Activated B cell treated with CpG ODN at 0.5 μM for 24 hours (primary cell): ENCODE data around the gene MAP3K2. TPM values are rescaled to one million over a fixed set of nuclear protein-coding genes. Genes with fewer than 3 reads are reported as not detected.

ENCODE experiments used
- ATAC-seq: fragments of 200-7000 bp; cut with Tn5 transposase; one replicate; pipeline ENCODE4 v1.10.0; 2021; ENCODE audit warnings: low read depth, mild to moderate bottlenecking, moderate library complexity
- CTCF ChIA-PET: fragments of 350-600 bp; sonication (Branson Sonifier 250); formaldehyde crosslinking; loops from one replicate; lab custom pipeline; 2021; ENCODE audit warnings: antibody characterized with exemption; lab: Charles Lee
- POLR2A ChIA-PET: fragments of 350-600 bp; sonication (Branson Sonifier 250); formaldehyde crosslinking; loops from one replicate; lab custom pipeline; 2021; ENCODE audit warnings: antibody characterized with exemption; lab: Charles Lee
- DNase-seq: peaks from one replicate; pipeline ENCODE4 v3.0.0; 2022
- H3K27ac Mint-ChIP-seq: one replicate; pipeline ENCODE4 v1.8.0; 2020; ENCODE audit warnings: mixed read lengths
- H3K27me3 Mint-ChIP-seq: one replicate; pipeline ENCODE4 v1.8.0; 2021; ENCODE audit warnings: mixed read lengths
- H3K36me3 Mint-ChIP-seq: one replicate; pipeline ENCODE4 v1.8.0; 2021; ENCODE audit warnings: low read depth, mixed read lengths
- H3K4me1 Mint-ChIP-seq: one replicate; pipeline ENCODE4 v1.8.0; 2021; ENCODE audit warnings: mixed read lengths
- H3K4me3 Mint-ChIP-seq: one replicate; pipeline ENCODE4 v1.8.0; 2020; ENCODE audit warnings: mild to moderate bottlenecking, mixed read lengths
- H3K9me3 Mint-ChIP-seq: one replicate; pipeline ENCODE4 v1.8.0; 2020; ENCODE audit warnings: mixed read lengths
- CTCF ChIP-seq: fragments of 200-600 bp; IDR thresholded peaks from one replicate; pipeline ENCODE4 v1.8.0; 2022; ENCODE audit warnings: antibody characterized with exemption, mild to moderate bottlenecking
- intact Hi-C: fragments of 100-400 bp; cut with micrococcal nuclease; formaldehyde crosslinking; loops from one replicate; pipeline ENCODE4 v1.15.1; 2024
- total RNA-seq: library from RNA; stranded (reverse); gene quantifications from 2 replicates; pipeline ENCODE4 v1.2.3, GENCODE V29; 2022

MAP3K2 gene
- total RNA-seq, 1 donor from 2014 or later: 77.7 TPM

GRCh38 chr2:127347734-127348392, 39.9 kb downstream of the MAP3K2 start:
- intact Hi-C loops: no loop called here
- H3K27ac Mint-ChIP-seq: no peak overlapping the region
- POLR2A ChIA-PET: no interaction called here
- peaks cover 14% of the 10 kb centered on the region for H3K36me3 Mint-ChIP-seq
- peaks cover 4% of the 10 kb centered on the region for H3K9me3 Mint-ChIP-seq
- H3K27me3 Mint-ChIP-seq: no peaks in the 10 kb centered on the region
- TF ChIP-seq CTCF: no peak
- H3K4me1 Mint-ChIP-seq: peaks cover 79% of the 10 kb centered on the region
- DNase-seq (no peak), ATAC-seq (no peak)
- H3K4me3 Mint-ChIP-seq: peak overlapping the region; percentile 19
- CTCF ChIA-PET: no interaction called here

- intact Hi-C loops: no loop called here
- Mint-ChIP-seq H3K27ac (no peak overlapping the region), H3K4me3 (no peak overlapping the region), H3K9me3 (peaks cover 4% of the 10 kb centered on the region), H3K36me3 (peaks cover 20% of the 10 kb centered on the region), H3K27me3 (no peaks in the 10 kb centered on the region), H3K4me1 (peaks cover 82% of the 10 kb centered on the region)
- no peak for TF ChIP-seq CTCF
- ChIA-PET CTCF (no interaction called here), POLR2A (no interaction called here)
- ATAC-seq (no peak), DNase-seq (no peak)
Observed at GRCh38 chr2:127347015-127347414, 40.8 kb downstream of the MAP3K2 start.

- CTCF ChIA-PET: no interaction called here
- no peak for ATAC-seq
Observed at GRCh38 chr2:127343277-127343676, 44.5 kb downstream of the MAP3K2 start.

GRCh38 chr2:127342101-127342500, 45.7 kb downstream of the MAP3K2 start:
- Mint-ChIP-seq H3K4me3 (no peak overlapping the region), H3K9me3 (peaks cover 4% of the 10 kb centered on the region), H3K27me3 (no peaks in the 10 kb centered on the region), H3K4me1 (peaks cover 38% of the 10 kb centered on the region), H3K27ac (peak overlapping the region; percentile 22), H3K36me3 (peaks cover 41% of the 10 kb centered on the region)
- ChIA-PET POLR2A (interaction anchor here (0.7 kb wide), 2 partner anchors 49 to 237 kb away, joined by 4 to 5 read pairs; no protein-coding TSS in a partner anchor), CTCF (interaction anchor here (1.0 to 1.1 kb wide), 2 partner anchors 74 to 137 kb away, joined by 4 to 12 read pairs; no protein-coding TSS in a partner anchor)
- intact Hi-C loops: loop anchor here (5.0 kb wide), 1 partner anchor 135 kb away; no protein-coding TSS in a partner anchor
- peak; percentile 77 for ATAC-seq
- no peak for DNase-seq
- no peak for TF ChIP-seq CTCF

More at GRCh38 chr2:127343277-127343676, 44.5 kb downstream of the MAP3K2 start:
- intact Hi-C loops: loop anchor here (5.0 kb wide), 1 partner anchor 134 kb away; no protein-coding TSS in a partner anchor
- no peak overlapping the region for H3K4me3 Mint-ChIP-seq
- DNase-seq: no peak
- peaks cover 4% of the 10 kb centered on the region for H3K9me3 Mint-ChIP-seq
- TF ChIP-seq CTCF: no peak
- H3K4me1 Mint-ChIP-seq: peaks cover 50% of the 10 kb centered on the region
- POLR2A ChIA-PET: interaction anchor here (0.7 kb wide), 1 partner anchor 467 kb away, joined by 3 read pairs; no protein-coding TSS in a partner anchor
- H3K36me3 Mint-ChIP-seq: peaks cover 32% of the 10 kb centered on the region
- H3K27ac Mint-ChIP-seq: no peak overlapping the region
- no peaks in the 10 kb centered on the region for H3K27me3 Mint-ChIP-seq

GRCh38 chr2:127332335-127332734, 55.4 kb downstream of the MAP3K2 start:
- ATAC-seq (no peak), DNase-seq (no peak)
- Mint-ChIP-seq H3K4me1 (peaks cover 3% of the 10 kb centered on the region), H3K27ac (no peak overlapping the region), H3K4me3 (no peak overlapping the region), H3K36me3 (peaks cover 74% of the 10 kb centered on the region), H3K27me3 (no peaks in the 10 kb centered on the region), H3K9me3 (no peaks in the 10 kb centered on the region)
- no peak for TF ChIP-seq CTCF
- intact Hi-C loops: no loop called here
- POLR2A ChIA-PET: no interaction called here
- CTCF ChIA-PET: no interaction called here
